Motor neuron (in vitro differentiated cells): ENCODE measurements around the gene SETBP1. TPM values are rescaled to one million over a fixed set of nuclear protein-coding genes. Genes with fewer than 3 reads are reported as not detected.

Experiments
- ATAC-seq, 8 experiments: fragments of 200-7000 bp; cut with Tn5 transposase; replicated peaks in 6 of 8; 2 replicates each; pipeline ENCODE4 v1.8.0; 2021; ENCODE audit warnings: mild to moderate bottlenecking in 8 of 8, moderate library complexity in 8 of 8
- H3K27ac ChIP-seq, 2 donors: fragments of 250-450 bp; sonication (Bioruptor Pico); 2 replicates each; pipeline ENCODE4 v1.9.0; 2021; ENCODE audit warnings: antibody characterized with exemption in 2 of 2, mild to moderate bottlenecking in 2 of 2, moderate library complexity in 1 of 2
- H3K4me1 ChIP-seq, 2 donors: fragments of 250-450 bp; sonication (Bioruptor Pico); replicated peaks in 1 of 2; 2 replicates each; pipeline ENCODE4 v1.6.1; 2021; ENCODE audit warnings: antibody characterized with exemption in 2 of 2, mild to moderate bottlenecking in 2 of 2, moderate library complexity in 1 of 2
- H3K4me3 ChIP-seq, 5 donors: fragments of 250-450 bp; sonication (Bioruptor Pico); 2 replicates each; pipeline ENCODE4 v1.9.0; 2021; ENCODE audit warnings: antibody characterized with exemption in 5 of 5, mild to moderate bottlenecking in 5 of 5, moderate library complexity in 4 of 5
- WGBS, 10 experiments: fragments of 450-650 bp; shearing (Covaris generic); methylation state at CpG; one replicate each; pipeline ENCODE4 v1.0.0; 2022; 5-methylcytosine and 5-hydroxymethylcytosine counted together
- in situ Hi-C, 9 experiments: fragments of 400-800 bp; cut with MboI; loops; one replicate each; pipeline ENCODE4 v1.15.0; 2021; ENCODE audit warnings: low sequenced_read_pairs in 9 of 9, low pct_unique_long_range_greater_than_20kb in 2 of 9; ENCODE audit not compliant: unreplicated experiment in 9 of 9
- total RNA-seq, 8 experiments: library from RNA; unstranded; fragments of 300-600 nt; gene quantifications; 2 replicates each; pipeline versions ENCODE4 v1.2.3 to v1.2.4, GENCODE V29; 2022

The SETBP1 gene
- total RNA-seq, 8 experiments from 2014 or later, result 1.3 to 37.0 (median 27.5) TPM

DNA sequence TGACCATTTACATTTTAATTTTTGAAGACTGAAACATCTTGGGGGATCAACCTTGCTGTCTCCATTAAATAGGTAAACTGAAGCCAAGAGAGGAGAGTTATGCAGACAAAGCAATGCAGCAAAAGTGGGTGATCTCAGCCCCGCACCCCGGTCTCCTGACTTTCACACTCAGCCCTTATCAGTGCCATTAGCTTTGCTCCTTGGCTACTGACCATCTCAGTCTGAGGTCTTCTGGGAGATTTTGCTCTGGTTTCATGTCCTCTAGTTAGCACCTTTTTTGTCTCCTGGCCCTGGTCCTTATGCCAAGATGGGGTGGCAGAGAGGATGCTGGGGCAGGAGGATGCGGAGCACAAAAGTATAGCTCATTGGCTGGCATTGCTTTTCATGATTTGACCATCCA, 61.4 kb downstream of the SETBP1 start:
- Histone ChIP-seq H3K27ac (peak overlapping the region; percentile 93 to 94), H3K4me3 (no peak overlapping the region), H3K4me1 (peaks cover 45 to 60% of the 10 kb centered on the region in 2 donors)
- ATAC-seq, result no peak
- in situ Hi-C loops, result no loop called here
- 80 to 100% (median 100%) methylated on average over 1 to 3 of the region's 3 CpGs; no CpG with 5 or more reads in 2 of the 10 experiments for WGBS, 10 experiments

DNA sequence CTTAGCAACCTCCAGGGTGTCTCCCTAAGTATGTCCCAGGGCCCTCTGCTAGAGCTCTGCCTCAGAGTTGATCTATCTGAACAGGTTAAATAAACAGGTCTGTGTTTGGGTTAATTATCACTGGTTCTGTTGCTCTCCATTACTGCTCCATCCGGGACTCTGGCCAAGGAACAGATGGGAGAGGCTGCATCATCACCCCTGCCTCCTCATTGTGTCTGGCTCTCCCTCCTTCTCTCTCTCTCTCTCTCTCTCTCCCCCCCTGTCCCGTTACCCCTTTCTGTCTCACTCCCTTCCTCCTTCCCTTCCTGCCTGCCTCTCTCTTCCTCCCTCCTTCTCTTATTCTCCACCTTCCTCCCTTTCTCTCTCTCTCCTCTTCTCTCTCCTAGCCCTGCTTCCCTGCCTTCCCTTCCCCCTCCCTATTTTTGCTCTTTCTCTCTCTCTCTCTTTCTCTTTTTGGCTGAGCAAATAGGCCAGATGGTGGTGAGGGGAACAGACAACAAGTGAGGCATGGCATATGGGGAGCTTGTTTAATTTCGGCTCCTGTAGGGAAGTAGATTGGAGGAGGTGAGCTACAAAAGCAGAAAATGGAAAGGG, 62.1 kb downstream of the SETBP1 start:
- in situ Hi-C loops, result no loop called here

DNA sequence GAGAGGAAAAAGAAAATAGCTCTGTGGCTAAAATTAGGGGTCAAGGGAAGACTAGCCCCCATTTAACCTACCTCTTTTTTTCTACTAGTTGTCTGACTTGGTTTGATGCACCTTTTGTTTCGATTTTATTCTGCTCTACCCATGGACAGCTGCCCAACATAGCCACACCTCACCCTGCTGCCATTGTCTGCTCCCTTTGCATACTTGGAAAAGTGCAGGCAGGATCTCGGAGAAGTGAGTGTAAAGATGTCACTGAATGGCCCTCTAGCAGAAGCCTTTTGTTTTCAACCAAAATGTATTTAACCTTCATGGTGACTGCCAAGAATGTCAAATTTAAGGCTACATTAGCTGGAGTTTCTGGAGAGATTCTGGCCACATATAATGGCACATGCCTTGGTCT, 62.9 kb downstream of the SETBP1 start:
- 0 to 100% (median 33%) methylated on average over 1 to 2 of the region's 2 CpGs; no CpG with 5 or more reads in 3 of the 10 experiments for WGBS, 10 experiments
- H3K27ac ChIP-seq, result peak overlapping the region; percentile 93 to 94
- ATAC-seq, result no peak

More for the DNA sequence above, 62.1 kb downstream of the SETBP1 start:
- WGBS, 10 experiments, result 0 to 29% (median 11%) methylated on average over 1 to 3 of the region's 3 CpGs; no CpG with 5 or more reads in 2 of the 10 experiments
- peak overlapping the region; percentile 93 to 94 for H3K27ac ChIP-seq
- ATAC-seq, result peak in 3 of 8 experiments; percentile 40 to 52 (median 51)
- peaks cover 50 to 67% of the 10 kb centered on the region in 2 donors for H3K4me1 ChIP-seq
- H3K4me3 ChIP-seq, result peak overlapping the region in 1 of 5 donors; percentile 21

GRCh38 chr18:44744161-44745121, 63.8 kb downstream of the SETBP1 start:
- peak in 5 of 8 experiments; percentile 77 to 89 (median 87) for ATAC-seq
- H3K27ac ChIP-seq, result peak overlapping the region; percentile 93 to 94
- in situ Hi-C loops, result no loop called here
- whole genome bisulfite sequencing, 10 experiments, result 0 to 71% (median 12%) methylated on average over 2 to 15 of the region's 50 CpGs; no CpG with 5 or more reads in 3 of the 10 experiments
- H3K4me3 ChIP-seq, result peak overlapping the region; percentile 5 to 21 (median 9)
- peaks cover 54 to 73% of the 10 kb centered on the region in 2 donors for H3K4me1 ChIP-seq

More for the DNA sequence above, 62.9 kb downstream of the SETBP1 start:
- peak overlapping the region in 4 of 5 donors; percentile 5 to 21 (median 14) for H3K4me3 ChIP-seq
- peaks cover 53 to 71% of the 10 kb centered on the region in 2 donors for H3K4me1 ChIP-seq
- in situ Hi-C loops, result no loop called here

GRCh38 chr18:44747157-44747556, 66.5 kb downstream of the SETBP1 start:
- Histone ChIP-seq H3K4me1 (peaks cover 44 to 57% of the 10 kb centered on the region in 2 donors), H3K4me3 (no peak overlapping the region), H3K27ac (no peak overlapping the region)
- no peak for ATAC-seq
- in situ Hi-C loops, result no loop called here
- WGBS, 10 experiments, result 17 to 83% (median 67%) methylated on average over 1 of the region's 1 CpG; no CpG with 5 or more reads in 7 of the 10 experiments

DNA sequence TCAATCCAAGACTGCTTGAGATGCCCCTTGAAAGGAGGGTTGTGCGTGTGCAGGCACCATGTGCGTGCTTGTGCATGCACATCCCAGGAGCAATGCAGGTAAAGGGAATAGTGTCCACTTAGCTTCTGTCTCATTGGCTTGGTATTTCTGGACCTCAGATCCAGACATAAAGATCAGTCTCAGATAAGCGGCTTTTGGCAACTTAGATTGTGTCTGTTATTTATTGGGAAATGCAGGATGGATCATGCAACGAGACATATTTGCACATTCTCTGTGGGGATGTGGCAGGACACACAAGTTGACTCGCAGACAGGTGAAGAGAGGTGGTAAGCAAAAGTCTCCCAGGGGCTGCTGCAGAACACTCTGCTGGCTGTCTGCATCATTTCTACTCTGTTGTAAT, 67.9 kb downstream of the SETBP1 start:
- in situ Hi-C loops, result no loop called here
- WGBS, 10 experiments, result 63 to 100% (median 88%) methylated on average over 1 to 4 of the region's 5 CpGs; no CpG with 5 or more reads in 5 of the 10 experiments
- no peak for ATAC-seq
- Histone ChIP-seq H3K4me1 (peaks cover 30 to 43% of the 10 kb centered on the region in 2 donors), H3K4me3 (no peak overlapping the region), H3K27ac (no peak overlapping the region)

DNA sequence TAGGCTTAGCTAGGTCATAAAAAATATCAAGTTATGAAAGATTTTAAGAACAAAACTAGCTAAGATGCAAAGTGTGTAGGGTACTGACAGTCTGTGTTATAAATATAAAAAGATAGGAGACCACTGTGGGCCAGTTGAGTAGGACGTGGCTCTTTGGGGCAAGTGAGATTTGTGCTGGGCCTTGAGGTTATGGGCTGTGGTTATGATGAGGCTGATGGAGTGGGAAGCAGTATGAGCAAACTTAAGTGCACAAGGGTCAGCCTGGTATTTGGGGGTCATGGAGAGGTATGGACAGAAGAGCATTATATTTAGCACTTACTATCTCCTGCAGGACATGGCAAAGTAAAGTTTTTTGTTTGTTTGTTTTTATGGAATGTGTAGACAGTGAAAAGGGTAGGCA, 70.1 kb downstream of the SETBP1 start:
- H3K27ac ChIP-seq, result no peak overlapping the region
- 14 to 100% (median 86%) methylated on average over 1 of the region's 1 CpG; no CpG with 5 or more reads in 5 of the 10 experiments for whole genome bisulfite sequencing, 10 experiments
- no peak overlapping the region for H3K4me3 ChIP-seq
- in situ Hi-C loops, result no loop called here
- ATAC-seq, result no peak
- peaks cover 15 to 21% of the 10 kb centered on the region in 2 donors for H3K4me1 ChIP-seq

- H3K4me3 ChIP-seq, result no peak overlapping the region
- 88 to 100% (median 100%) methylated on average over 1 to 2 of the region's 2 CpGs; no CpG with 5 or more reads in 2 of the 10 experiments for WGBS, 10 experiments
- no peaks in the 10 kb centered on the region for H3K4me1 ChIP-seq
- no peak overlapping the region for H3K27ac ChIP-seq
- ATAC-seq, result no peak
- in situ Hi-C loops, result no loop called here
Observed at GRCh38 chr18:44754567-44754966, 73.9 kb downstream of the SETBP1 start.

- Histone ChIP-seq H3K4me3 (no peak overlapping the region), H3K4me1 (no peaks in the 10 kb centered on the region), H3K27ac (no peak overlapping the region)
- in situ Hi-C loops, result no loop called here
- WGBS, 10 experiments, result 62 to 100% (median 91%) methylated on average over 3 to 11 of the region's 12 CpGs
- ATAC-seq, result no peak
Observed at GRCh38 chr18:44758861-44759631, 78.4 kb downstream of the SETBP1 start.

DNA sequence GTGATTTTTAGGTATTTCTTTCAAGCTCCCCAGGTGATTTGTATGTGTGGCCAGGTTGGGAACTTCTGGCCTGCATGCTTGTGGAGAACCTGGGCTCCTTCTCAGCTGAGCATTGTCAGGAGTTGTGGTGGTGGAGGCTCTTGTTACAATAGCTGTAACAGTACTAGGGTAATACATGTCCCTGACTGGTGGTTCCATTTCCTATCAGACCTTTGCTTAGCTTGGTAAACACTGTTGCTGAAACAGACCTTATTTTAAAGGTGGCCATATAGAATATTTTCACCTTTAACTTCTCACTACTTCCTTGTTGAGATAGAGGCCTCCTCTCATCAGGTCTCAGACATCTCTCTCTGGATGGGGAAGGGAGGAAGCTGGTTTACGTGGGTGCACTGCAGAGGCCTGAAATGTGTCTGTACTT, 79.2 kb downstream of the SETBP1 start:
- WGBS, 10 experiments, result 100% methylated on average over 1 of the region's 1 CpG; no CpG with 5 or more reads in 8 of the 10 experiments
- Histone ChIP-seq H3K27ac (no peak overlapping the region), H3K4me3 (no peak overlapping the region), H3K4me1 (no peaks in the 10 kb centered on the region)
- in situ Hi-C loops, result no loop called here
- ATAC-seq, result no peak

DNA sequence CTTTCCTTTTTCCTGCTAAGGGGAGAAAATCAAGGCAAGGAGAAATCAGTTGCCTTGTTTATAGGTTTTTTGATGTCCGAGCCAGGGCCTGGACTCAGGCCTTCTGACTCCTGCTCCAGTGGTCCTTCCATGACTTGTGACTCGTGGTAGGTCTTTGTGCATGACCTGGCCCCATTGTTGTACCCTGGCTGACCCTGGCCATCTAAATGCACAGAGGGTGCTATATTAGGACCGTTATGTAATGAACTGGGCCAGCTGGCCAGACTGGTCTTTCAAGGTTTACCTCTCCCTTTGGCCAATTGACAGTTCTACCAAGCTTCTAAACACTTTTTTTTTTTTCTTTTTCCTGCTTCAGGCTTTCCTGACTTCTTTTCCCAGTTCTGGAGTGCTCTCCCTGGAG, 81.1 kb downstream of the SETBP1 start:
- in situ Hi-C loops, result no loop called here
- ATAC-seq, result no peak
- Histone ChIP-seq H3K4me1 (peaks cover 10 to 13% of the 10 kb centered on the region in 2 donors), H3K27ac (no peak overlapping the region), H3K4me3 (no peak overlapping the region)
- WGBS, 10 experiments, result 0 to 100% (median 55%) methylated on average over 1 to 3 of the region's 3 CpGs; no CpG with 5 or more reads in 2 of the 10 experiments

DNA sequence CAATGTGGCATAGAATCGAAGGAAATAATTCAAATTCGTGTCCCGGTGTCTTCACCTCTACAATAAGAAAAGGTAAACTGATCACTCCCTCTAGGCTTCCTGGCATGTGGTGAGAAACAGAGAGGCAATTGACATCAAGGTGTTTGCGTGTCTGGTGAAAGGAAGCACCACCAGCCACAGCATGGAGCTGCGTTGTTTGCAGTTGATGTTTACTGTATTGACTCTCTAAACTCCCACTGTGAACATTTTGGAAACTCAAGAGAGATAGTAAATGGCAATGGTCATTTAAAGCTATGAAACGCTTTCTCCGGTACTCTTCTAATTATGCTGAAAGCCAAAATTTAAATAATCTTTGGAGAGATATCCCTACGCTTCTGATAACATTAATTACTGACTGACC, 82.6 kb downstream of the SETBP1 start:
- peaks cover 10 to 13% of the 10 kb centered on the region in 2 donors for H3K4me1 ChIP-seq
- H3K27ac ChIP-seq, result no peak overlapping the region
- no peak overlapping the region for H3K4me3 ChIP-seq
- ATAC-seq, result no peak
- 84 to 100% (median 93%) methylated on average over 2 to 8 of the region's 8 CpGs; no CpG with 5 or more reads in 1 of the 10 experiments for WGBS, 10 experiments
- in situ Hi-C loops, result no loop called here
